Activated effector memory CD4-positive, alpha-beta T cell treated with Interleukin-2 at 50 U/mL for 16 hours (primary cell): ENCODE measurements around the gene TENT4A.

Experiments
- DNase-seq: peaks from one replicate; pipeline ENCODE4 v3.0.0-alpha.2; 2020

The TENT4A gene

DNA sequence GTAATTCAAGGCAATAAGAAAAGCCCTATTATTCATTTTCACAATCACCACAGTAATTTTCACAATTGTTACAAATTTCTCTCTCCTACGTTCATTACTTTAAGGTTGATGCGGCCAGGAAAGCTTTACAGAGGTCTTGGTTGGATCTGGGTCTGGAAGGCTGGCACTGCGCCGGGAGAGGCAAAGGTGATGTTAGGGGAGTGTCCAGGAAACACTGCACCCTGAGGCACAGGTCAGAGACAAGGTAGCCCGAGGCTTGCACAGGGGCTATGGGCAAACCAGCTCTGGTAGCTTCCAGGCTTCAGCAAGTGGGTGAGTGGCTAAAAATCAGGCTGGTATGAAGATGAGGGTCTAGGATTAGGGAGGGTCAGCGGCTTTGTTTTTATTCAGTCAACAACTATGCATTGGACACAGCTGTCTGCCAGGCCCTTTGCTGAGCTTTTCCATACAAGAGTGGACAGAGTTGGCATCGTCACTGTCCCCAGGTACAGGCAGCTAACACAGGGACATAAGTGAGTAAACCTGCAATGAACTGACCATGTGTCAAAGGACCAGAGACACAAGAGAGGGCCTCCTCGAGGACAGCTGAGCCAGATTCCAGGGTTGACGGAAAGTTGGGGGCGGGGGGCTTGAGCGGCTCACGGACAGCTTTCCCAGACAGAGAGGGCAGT, 12.4 kb upstream of the TENT4A start:
- DNase-seq, result no peak

DNA sequence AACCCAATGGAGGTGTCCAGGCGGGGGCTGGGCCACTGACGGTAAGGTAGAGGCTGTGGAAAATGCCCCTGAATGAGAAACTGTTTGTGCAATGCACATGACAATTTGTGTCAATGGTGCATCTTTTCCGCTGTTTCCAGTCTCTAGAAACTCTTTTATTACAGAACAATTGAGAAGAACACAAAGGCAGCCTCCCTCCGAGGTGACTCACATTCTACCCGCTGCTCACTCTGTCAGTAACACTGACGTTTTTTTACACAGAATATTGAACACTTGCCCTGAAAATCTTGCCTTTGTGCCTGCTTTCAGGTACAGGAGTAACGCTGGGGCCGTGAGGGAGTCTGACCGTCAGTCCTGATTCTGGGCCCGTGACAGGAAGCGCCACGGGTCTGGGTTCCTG, 11.7 kb upstream of the TENT4A start:
- DNase-seq, result no peak

DNA sequence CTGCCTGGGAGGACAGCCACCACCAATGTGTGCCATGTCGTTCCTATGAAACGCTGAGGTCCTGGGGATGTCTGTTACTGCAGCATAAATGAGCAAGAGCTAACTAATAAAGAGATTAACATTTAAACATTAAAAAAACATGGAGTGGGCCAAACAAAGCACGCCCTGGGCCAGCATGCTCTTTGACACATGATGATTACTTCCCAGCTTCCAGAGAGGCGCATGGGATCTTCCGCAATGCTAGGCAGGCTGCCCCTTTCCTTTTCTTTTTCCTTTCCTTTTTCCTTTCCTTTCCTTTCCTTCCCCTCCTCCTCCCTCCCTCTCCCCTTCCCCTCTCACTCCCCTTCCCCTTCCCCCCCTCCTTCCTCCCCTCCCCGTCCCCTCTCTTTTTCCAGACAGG, 10.6 kb upstream of the TENT4A start:
- no peak for DNase-seq

GRCh38 chr5:6703806-6704205, 9.4 kb upstream of the TENT4A start:
- no peak for DNase-seq

- DNase-seq, result no peak
Observed at GRCh38 chr5:6704361-6704851, 8.8 kb upstream of the TENT4A start.

GRCh38 chr5:6705088-6705487, 8.1 kb upstream of the TENT4A start:
- DNase-seq, result no peak

- no peak for DNase-seq
Observed at GRCh38 chr5:6705959-6706358, 7.3 kb upstream of the TENT4A start.

GRCh38 chr5:6707852-6708251, 5.4 kb upstream of the TENT4A start:
- DNase-seq, result no peak

DNA sequence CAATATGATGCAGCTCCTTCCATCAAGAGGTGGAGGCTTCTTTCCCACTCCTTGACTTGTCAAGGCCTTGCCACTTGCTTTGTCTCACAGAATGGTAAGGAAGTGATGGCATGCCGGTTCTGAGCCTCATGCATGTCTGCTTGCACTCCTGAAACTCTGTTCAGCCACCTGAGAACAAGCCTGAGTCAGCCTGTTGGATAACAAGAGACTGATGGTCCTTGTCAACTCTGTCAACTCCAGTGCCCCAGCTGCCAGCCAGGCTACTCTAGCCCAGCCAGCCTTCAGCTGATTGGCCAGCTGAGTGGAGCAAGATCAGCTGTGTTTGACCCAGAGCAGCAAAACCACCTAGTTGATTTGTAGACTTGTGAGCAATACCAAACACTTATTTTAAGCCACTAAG, 4.4 kb upstream of the TENT4A start:
- DNase-seq, result no peak

GRCh38 chr5:6710070-6710469, 3.2 kb upstream of the TENT4A start:
- DNase-seq, result no peak

- no peak for DNase-seq
Observed at GRCh38 chr5:6710551-6711318, 2.5 kb upstream of the TENT4A start.

- DNase-seq, result no peak
Observed at GRCh38 chr5:6711409-6712141, 1.7 kb upstream of the TENT4A start.

GRCh38 chr5:6712142-6712576, 1.1 kb upstream of the TENT4A start:
- DNase-seq, result peak; percentile 18

- DNase-seq, result peak; percentile 98
Observed at GRCh38 chr5:6712577-6713273, 507 bp upstream of the TENT4A start.

DNA sequence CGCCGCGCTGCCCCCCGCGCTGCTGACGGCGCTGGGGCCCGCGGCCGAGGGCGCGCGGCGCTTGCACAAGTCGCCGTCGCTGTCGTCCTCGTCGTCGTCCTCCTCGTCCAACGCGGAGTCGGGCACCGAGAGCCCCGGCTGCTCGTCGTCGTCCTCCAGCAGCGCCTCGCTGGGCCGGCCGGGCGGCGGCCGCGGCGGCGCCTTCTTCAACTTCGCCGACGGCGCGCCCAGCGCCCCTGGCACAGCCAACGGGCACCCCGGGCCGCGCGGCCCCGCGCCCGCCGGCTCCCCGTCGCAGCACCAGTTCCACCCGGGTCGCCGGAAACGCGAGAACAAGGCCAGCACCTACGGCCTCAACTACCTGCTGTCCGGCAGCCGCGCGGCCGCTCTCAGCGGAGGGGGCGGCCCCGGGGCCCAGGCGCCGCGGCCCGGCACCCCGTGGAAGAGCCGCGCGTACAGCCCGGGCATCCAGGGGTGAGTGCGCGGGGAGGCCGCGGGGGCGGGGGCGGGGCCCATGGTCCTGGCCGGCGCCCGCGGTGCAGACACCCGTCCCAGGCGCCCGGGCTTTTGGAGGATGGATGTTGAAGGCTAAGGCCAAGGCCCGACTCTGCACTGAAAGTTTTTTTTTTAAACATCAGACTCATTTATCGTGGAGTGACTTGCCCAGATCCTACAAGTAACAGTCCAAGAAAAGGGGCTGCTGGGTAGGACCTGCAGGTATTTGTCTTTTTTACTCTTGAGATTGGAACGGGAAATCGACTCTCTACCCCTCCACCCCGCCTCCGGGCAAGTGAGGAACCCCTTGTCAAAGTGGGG, 1.2 kb downstream of the TENT4A start:
- peak; percentile 22 for DNase-seq

- DNase-seq, result no peak
Observed at GRCh38 chr5:6715271-6715670, 2.0 kb downstream of the TENT4A start.

DNA sequence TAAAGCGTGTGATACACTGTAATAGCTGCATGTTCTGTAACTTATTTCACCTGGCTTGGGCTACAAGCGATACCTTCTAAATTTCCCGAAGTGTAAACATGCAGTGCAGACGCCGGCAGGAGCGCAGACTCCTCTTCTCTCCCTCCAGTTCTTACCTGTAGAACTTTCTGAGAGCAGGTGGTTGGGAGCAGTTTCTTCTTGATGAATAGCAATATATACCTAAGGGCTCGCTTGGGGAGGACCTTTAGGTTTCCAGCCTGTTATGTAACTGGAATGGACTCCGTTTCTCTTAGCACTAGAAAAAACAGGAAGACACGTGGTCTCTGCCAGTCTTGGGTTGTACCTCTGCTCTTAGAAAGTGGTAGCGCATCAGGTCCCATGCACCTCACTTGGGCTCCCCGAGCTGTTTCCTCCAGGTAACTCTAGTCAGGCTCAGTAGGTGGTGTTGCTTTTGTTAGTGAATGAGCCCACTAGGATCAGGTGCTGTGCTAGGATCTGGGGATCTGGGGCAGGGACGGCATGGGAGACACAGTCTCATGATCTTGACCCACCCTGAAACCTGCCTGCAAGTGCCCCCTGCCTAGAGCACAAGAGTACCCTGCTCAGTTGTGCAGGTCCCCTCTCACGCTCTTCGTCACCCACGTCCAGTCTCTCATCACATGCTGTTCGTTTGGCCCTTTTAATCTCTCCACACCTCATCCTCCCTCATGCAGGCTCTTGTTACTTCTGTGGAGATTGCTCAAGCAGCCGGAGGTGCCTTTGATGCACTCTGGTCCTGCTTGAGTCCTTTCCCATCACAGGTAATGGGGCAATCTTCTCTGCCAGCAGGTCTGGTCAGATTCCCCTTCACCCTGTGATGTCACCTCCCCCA, 2.8 kb downstream of the TENT4A start:
- DNase-seq, result peak; percentile 24

DNA sequence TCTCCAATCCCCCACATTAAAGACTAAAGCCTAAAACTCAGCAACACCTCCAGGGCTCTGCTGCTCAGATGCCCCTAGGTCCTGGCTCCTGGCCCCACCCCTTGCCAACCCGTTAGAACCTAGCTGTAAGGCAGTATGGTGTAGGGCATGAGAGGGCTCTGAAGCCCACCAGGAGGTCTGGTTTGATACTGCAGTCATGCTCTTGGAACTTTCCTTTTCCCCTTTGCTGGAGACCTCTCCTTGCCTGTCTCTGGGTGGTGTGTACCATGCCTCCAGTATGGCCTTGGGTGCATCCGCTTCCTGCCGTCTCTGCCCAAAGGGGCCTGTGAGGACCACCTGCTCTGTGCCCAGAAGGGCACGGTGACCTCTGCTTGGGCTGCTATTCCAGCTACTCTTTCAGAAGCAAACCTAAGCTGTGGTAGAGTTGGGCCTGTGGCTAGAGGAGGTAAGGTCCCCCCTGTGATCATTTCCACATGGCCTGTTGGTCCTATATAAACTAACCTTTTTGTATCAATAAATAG, 3.5 kb downstream of the TENT4A start:
- no peak for DNase-seq

DNA sequence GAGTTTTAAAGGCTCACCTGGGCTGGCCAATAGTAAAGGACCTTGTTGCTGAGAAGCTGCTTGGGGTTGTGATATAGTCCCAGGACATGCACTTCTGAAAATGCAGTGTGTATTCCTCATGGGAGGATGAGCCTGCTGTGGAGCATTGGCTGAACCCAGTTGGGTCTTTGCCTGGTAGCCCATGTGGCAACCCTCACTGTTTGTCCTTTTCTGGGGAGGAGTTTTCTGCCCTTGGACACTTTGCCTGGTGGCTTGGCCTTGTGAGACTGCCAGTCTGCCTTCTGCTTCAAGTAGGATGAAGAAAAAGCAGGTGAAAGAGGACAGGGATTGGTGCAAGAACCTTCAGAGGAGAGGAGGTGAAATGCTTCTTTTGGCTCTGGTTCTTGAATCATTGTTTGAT, 4.0 kb downstream of the TENT4A start:
- DNase-seq, result no peak

DNA sequence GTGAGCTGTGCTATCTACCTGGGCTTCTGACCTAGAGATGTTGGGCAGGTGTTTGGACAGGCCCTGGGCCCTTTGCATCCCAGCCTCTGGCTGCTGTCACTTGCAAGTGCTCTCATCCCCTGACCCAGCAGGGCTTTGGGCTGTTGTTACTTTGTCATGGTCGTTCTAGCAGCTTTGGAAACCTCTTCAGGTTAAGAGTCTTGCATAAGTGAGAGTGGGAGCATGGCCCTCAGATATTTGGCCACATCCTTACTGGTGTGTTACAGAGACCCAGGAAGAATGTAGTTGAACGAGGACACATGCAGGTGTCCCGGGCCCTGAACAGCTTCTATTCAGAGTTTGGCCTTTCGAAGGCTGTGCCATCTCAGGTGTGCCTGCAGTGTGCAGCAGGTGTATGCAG, 4.5 kb downstream of the TENT4A start:
- DNase-seq, result no peak

DNA sequence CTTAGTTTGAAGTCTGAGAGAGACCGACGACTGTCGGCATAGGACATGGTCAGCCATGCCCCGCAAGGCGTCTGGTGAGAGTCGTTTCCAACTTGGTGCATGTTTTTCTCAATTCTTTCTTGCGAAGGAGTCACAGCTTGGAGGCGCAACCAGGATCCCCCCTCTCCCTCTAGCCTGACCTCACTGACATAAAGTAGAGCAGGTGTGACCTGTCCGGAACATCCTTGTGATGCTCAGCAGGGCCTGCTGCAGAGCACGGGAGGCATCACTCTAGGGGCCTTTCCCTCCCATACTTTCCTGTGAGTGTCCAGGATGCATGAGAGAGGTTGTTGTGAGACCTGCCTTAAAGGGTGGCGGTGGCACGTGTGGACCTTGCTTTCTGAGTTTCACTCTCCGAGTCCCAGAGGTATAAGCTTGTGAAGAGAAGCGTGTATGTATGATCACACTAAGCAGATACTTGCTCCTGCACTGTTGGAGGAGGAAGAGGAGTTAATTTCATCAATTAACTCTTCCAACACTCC, 5.0 kb downstream of the TENT4A start:
- DNase-seq, result no peak
